ENCODE results near the gene NEMP2. TPM values are rescaled to one million over a fixed set of nuclear protein-coding genes. Genes with fewer than 3 reads are reported as not detected.

NEMP2 gene
- polyA plus RNA-seq, 2 of the 4 experiments (the other 2 are of a cell fraction): 7.1 to 22.0 TPM

DNA sequence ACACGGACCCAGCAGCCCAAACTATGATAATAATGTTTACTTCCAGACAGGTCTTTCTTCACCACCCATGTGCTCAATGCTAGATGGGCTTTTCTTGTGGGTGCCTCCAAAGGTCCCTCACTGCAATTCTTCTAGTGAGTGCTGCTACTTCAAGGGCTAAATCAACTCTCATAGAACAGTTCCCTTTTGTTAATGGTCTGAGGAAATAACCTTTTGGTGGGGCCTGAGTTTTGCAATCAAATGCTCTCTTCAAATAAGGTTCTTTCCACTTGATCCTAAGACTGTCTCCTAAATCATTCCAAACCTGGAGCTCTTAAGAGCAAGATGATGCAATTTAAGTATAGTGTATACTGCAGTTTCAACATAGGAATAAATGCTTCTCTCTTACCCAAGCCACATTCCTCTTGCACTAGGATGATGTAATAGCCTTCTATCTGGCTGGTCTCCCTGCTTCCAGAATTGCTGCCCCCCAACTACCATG is 6.0 kb downstream of the NEMP2 start (continued):
- TF ChIP-seq FOSL2 (IDR thresholded peaks at IDR 0.05): 0 out of 2 replicates have a peak, but pooled peaks have one; percentile 11
- TF ChIP-seq FOSL2 (CRISPR knock-in tag; IDR thresholded peaks at IDR 0.05): 0 out of 2 replicates have a peak, but pooled peaks have one; percentile 14
- no peak for TF ChIP-seq NR3C1 (IDR thresholded peaks at IDR 0.05)
- no peak for TF ChIP-seq POLR2AphosphoS2 (conservative IDR thresholded peaks at IDR 0.05; ENCODE audit: low read length)
- peak; percentile 83 to 87; a peak in 4 of 5 replicates for TF ChIP-seq EP300 (IDR thresholded peaks at IDR 0.05)
- TF ChIP-seq, protein P1, sequence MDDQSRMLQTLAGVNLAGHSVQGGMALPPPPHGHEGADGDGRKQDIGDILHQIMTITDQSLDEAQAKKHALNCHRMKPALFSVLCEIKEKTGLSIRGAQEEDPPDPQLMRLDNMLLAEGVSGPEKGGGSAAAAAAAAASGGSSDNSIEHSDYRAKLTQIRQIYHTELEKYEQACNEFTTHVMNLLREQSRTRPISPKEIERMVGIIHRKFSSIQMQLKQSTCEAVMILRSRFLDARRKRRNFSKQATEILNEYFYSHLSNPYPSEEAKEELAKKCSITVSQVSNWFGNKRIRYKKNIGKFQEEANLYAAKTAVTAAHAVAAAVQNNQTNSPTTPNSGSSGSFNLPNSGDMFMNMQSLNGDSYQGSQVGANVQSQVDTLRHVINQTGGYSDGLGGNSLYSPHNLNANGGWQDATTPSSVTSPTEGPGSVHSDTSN (IDR thresholded peaks at IDR 0.05): no peak
- TF ChIP-seq EHF (CRISPR knock-in tag; IDR thresholded peaks at IDR 0.05): no peak
- TF ChIP-seq ZSCAN20 (CRISPR knock-in tag; IDR thresholded peaks at IDR 0.05): no peak
- no peak for TF ChIP-seq RFX5 (IDR thresholded peaks at IDR 0.05)
- no peak for TF ChIP-seq RNF2 (IDR thresholded peaks at IDR 0.05; ENCODE audit: borderline replicate concordance, low read depth)
- no peak for TF ChIP-seq TP53 (CRISPR knock-in tag; IDR thresholded peaks at IDR 0.05)
- TF ChIP-seq FOSB (CRISPR knock-in tag; IDR thresholded peaks at IDR 0.05): no peak
- no peak for TF ChIP-seq HOXB13 (CRISPR knock-in tag; IDR thresholded peaks at IDR 0.05; ENCODE audit: low read depth)
- 0 out of 2 replicates have a peak, but pooled peaks have one; percentile 26 for TF ChIP-seq GATA3 (IDR thresholded peaks at IDR 0.05; ENCODE audit: borderline replicate concordance)
- no peak; a peak in 1 of 5 replicates for TF ChIP-seq RAD21 (conservative IDR thresholded peaks at IDR 0.05 in 1 of 2, IDR thresholded peaks at IDR 0.05 in 1 of 2)
- TF ChIP-seq, protein P2, sequence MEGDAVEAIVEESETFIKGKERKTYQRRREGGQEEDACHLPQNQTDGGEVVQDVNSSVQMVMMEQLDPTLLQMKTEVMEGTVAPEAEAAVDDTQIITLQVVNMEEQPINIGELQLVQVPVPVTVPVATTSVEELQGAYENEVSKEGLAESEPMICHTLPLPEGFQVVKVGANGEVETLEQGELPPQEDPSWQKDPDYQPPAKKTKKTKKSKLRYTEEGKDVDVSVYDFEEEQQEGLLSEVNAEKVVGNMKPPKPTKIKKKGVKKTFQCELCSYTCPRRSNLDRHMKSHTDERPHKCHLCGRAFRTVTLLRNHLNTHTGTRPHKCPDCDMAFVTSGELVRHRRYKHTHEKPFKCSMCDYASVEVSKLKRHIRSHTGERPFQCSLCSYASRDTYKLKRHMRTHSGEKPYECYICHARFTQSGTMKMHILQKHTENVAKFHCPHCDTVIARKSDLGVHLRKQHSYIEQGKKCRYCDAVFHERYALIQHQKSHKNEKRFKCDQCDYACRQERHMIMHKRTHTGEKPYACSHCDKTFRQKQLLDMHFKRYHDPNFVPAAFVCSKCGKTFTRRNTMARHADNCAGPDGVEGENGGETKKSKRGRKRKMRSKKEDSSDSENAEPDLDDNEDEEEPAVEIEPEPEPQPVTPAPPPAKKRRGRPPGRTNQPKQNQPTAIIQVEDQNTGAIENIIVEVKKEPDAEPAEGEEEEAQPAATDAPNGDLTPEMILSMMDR (IDR thresholded peaks at IDR 0.05): no peak
- no peak; the same call in 1 of the 2 replicates for TF ChIP-seq JUNB (IDR thresholded peaks at IDR 0.05)
- TF ChIP-seq FOXS1 (CRISPR knock-in tag; IDR thresholded peaks at IDR 0.05): no peak
- TF ChIP-seq HDAC2 (IDR thresholded peaks at IDR 0.05): no peak
- TF ChIP-seq ESRRA (IDR thresholded peaks at IDR 0.05; ENCODE audit: borderline replicate concordance, low read length): no peak
- TF ChIP-seq, protein P3, sequence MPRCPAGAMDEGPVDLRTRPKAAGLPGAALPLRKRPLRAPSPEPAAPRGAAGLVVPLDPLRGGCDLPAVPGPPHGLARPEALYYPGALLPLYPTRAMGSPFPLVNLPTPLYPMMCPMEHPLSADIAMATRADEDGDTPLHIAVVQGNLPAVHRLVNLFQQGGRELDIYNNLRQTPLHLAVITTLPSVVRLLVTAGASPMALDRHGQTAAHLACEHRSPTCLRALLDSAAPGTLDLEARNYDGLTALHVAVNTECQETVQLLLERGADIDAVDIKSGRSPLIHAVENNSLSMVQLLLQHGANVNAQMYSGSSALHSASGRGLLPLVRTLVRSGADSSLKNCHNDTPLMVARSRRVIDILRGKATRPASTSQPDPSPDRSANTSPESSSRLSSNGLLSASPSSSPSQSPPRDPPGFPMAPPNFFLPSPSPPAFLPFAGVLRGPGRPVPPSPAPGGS (IDR thresholded peaks at IDR 0.05): peak; percentile 84; the same call in 2 of the 3 replicates
- TF ChIP-seq TFCP2L1 (CRISPR knock-in tag; IDR thresholded peaks at IDR 0.05): no peak
- TF ChIP-seq NFE2L2 (conservative IDR thresholded peaks at IDR 0.05; ENCODE audit: low read length): no peak
- no peak for TF ChIP-seq KDM1A (IDR thresholded peaks at IDR 0.05; ENCODE audit: low read depth)

DNA sequence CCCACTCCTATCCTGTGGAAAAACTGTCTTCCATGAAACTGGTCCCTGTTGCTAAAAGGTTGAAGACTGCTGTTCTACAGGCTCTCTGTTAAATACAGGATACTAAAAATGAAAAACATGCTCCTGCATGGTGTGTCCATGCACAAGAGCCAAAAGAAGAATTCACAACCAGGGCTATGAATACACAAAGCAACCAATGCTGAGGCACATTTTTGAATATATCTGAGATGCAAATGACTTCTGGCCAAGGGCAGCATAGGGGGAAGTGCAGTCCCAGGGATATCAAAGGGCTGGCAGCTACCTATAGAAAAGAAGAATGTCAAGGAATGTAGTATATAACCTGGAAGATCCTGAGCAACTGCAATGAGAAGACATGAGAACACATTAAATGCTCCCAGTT is 6.6 kb downstream of the NEMP2 start:
- CTCF ChIA-PET: no interaction called here
- DNase-seq (ENCODE audit: low read depth in 1 of 2, low spot score in 1 of 2) (no peak), FAIRE-seq (no peak), ATAC-seq (no peak; a peak in 1 of 6 replicates)
- peak overlapping the region; percentile 75 to 82 for H3K27ac ChIP-seq
- H3K4me3 ChIP-seq: no peak overlapping the region
- POLR2A ChIA-PET: no interaction called here
- peak overlapping the region; percentile 54; the same call in 2 of the 3 replicates for H3K4me2 ChIP-seq
- TF ChIP-seq, protein P4, sequence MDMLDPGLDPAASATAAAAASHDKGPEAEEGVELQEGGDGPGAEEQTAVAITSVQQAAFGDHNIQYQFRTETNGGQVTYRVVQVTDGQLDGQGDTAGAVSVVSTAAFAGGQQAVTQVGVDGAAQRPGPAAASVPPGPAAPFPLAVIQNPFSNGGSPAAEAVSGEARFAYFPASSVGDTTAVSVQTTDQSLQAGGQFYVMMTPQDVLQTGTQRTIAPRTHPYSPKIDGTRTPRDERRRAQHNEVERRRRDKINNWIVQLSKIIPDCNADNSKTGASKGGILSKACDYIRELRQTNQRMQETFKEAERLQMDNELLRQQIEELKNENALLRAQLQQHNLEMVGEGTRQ (IDR thresholded peaks at IDR 0.05): no peak
- no peak for TF ChIP-seq NPAS2 (CRISPR knock-in tag; IDR thresholded peaks at IDR 0.05; ENCODE audit: borderline replicate concordance)
- TF ChIP-seq, protein P3 (IDR thresholded peaks at IDR 0.05): no peak
- TF ChIP-seq JUNB (IDR thresholded peaks at IDR 0.05): no peak
- TF ChIP-seq CHD4 (IDR thresholded peaks at IDR 0.05; ENCODE audit: borderline replicate concordance): no peak
- TF ChIP-seq HDAC2 (IDR thresholded peaks at IDR 0.05): no peak
- no peak for TF ChIP-seq NR3C1 (IDR thresholded peaks at IDR 0.05)
- no peak for TF ChIP-seq RNF2 (IDR thresholded peaks at IDR 0.05; ENCODE audit: borderline replicate concordance, low read depth)
- TF ChIP-seq HOXB5 (CRISPR knock-in tag; IDR thresholded peaks at IDR 0.05): no peak
- TF ChIP-seq KDM5A (IDR thresholded peaks at IDR 0.05): no peak
- TF ChIP-seq CBX8 (IDR thresholded peaks at IDR 0.05): no peak
- H3K4me1 ChIP-seq: peaks cover 35% of the 10 kb centered on the region
- H3K9me3 ChIP-seq: no peaks in the 10 kb centered on the region

Data from A549 (cell line).